HEK293 (cell line): Measurements from ENCODE around the gene PNLDC1.
A peak's percentile ranks its signal among the peaks of the same experiment; 100 is the strongest.
"Not testable (repeated sequence)": the region's sequence is repeated elsewhere in the genome, so short reads cannot be mapped to it uniquely, and the experiment has no call there.

Source experiments
- CTCF ChIA-PET: fragments of 350-600 bp; formaldehyde crosslinking; extraction: SDS; loops from one replicate; lab custom pipeline; 2021; ENCODE audit warnings: antibody characterized with exemption; lab: Yijun Ruan, JAX
- POLR2A ChIA-PET: fragments of 300-600 bp; formaldehyde crosslinking; extraction: SDS; loops from one replicate; lab custom pipeline; 2020; ENCODE audit warnings: antibody characterized with exemption, inconsistent platforms; lab: Yijun Ruan, JAX
- H3K27ac ChIP-seq: fragments of 200-500 bp; sonication (Bioruptor generic); 2 replicates; pipeline ENCODE4 v1.5.1; 2014; ENCODE audit warnings: low read depth, low read length, control low read depth, inconsistent platforms; ENCODE audit errors: extremely low read depth
- H3K36me3 ChIP-seq, 2 experiments: fragments of 200-500 bp in 1 of 2; sonication (Bioruptor generic) in 1 of 2; 1 replicate in 1 of 2; 2 replicates in 1 of 2; pipeline ENCODE4 v1.5.1; 2014 to 2017; ENCODE audit warnings: inconsistent platforms in 2 of 2, low read length in 2 of 2; ENCODE audit not compliant: control insufficient read depth in 2 of 2, insufficient read depth in 1 of 2
- H3K4me1 ChIP-seq: fragments of 200-500 bp; sonication (Bioruptor generic); 2 replicates; pipeline ENCODE4 v1.5.1; 2014; ENCODE audit warnings: mild to moderate bottlenecking, low read length, inconsistent platforms; ENCODE audit not compliant: control insufficient read depth, insufficient read depth
- H3K4me3 ChIP-seq: 2 replicates; pipeline ENCODE4 v1.5.1; 2011; ENCODE audit warnings: low read depth, mild to moderate bottlenecking, control low read depth, low read length, moderate library complexity
- H3K9me3 ChIP-seq: fragments of 200-500 bp; sonication (Bioruptor generic); 2 replicates; pipeline ENCODE4 v1.5.1; 2014; ENCODE audit warnings: low read depth, low read length, inconsistent platforms; ENCODE audit not compliant: control insufficient read depth, insufficient read depth
- GLI2 ChIP-seq: fragments of 450-650 bp; formaldehyde crosslinking; IDR thresholded peaks from 2 replicates; pipeline ENCODE4; 2017; ENCODE audit warnings: missing biosample characterization, missing genetic modification characterization, low read depth, borderline replicate concordance
- GLI4 ChIP-seq: fragments of 450-650 bp; formaldehyde crosslinking; IDR thresholded peaks from 2 replicates; pipeline ENCODE4 v1.5.1; 2016; ENCODE audit warnings: missing biosample characterization, missing genetic modification characterization
- GLIS2 ChIP-seq: fragments of 450-650 bp; formaldehyde crosslinking; IDR thresholded peaks from 2 replicates; pipeline ENCODE4 v1.5.1; 2016; ENCODE audit warnings: missing biosample characterization, missing genetic modification characterization
- KLF1 ChIP-seq: fragments of 450-650 bp; formaldehyde crosslinking; IDR thresholded peaks from 2 replicates; pipeline ENCODE4 v1.5.1; 2016; ENCODE audit warnings: missing biosample characterization, missing genetic modification characterization
- PRDM1 ChIP-seq: fragments of 450-650 bp; formaldehyde crosslinking; IDR thresholded peaks from 2 replicates; pipeline ENCODE4; 2016; ENCODE audit warnings: missing biosample characterization, missing genetic modification characterization
- SCRT2 ChIP-seq: fragments of 450-650 bp; formaldehyde crosslinking; IDR thresholded peaks from 2 replicates; pipeline ENCODE4 v1.5.1; 2016; ENCODE audit warnings: missing biosample characterization, missing genetic modification characterization
- ZBTB7A ChIP-seq: fragments of 450-650 bp; formaldehyde crosslinking; IDR thresholded peaks from 2 replicates; pipeline ENCODE4 v1.5.1; 2016; ENCODE audit warnings: low read depth, missing biosample characterization, missing genetic modification characterization
- ZFHX2 ChIP-seq: fragments of 450-650 bp; formaldehyde crosslinking; conservative IDR thresholded peaks from 2 replicates; pipeline ENCODE4 v1.5.1; 2016; ENCODE audit warnings: missing biosample characterization, missing genetic modification characterization
- ZNF10 ChIP-seq: fragments of 450-650 bp; formaldehyde crosslinking; IDR thresholded peaks from 2 replicates; pipeline ENCODE4 v1.5.1; 2017; ENCODE audit warnings: missing biosample characterization, missing genetic modification characterization
- ZNF148 ChIP-seq: fragments of 450-650 bp; formaldehyde crosslinking; IDR thresholded peaks from 2 replicates; pipeline ENCODE4 v1.5.0; 2017; ENCODE audit warnings: missing biosample characterization, missing genetic modification characterization, borderline replicate concordance
- ZNF157 ChIP-seq: fragments of 450-650 bp; formaldehyde crosslinking; IDR thresholded peaks from 2 replicates; pipeline ENCODE4 v1.5.1; 2016; ENCODE audit warnings: missing biosample characterization, missing genetic modification characterization
- ZNF174 ChIP-seq: fragments of 450-650 bp; formaldehyde crosslinking; IDR thresholded peaks from 2 replicates; pipeline ENCODE4 v1.5.0; 2017; ENCODE audit warnings: missing biosample characterization, mild to moderate bottlenecking, missing genetic modification characterization
- ZNF354C ChIP-seq: fragments of 450-650 bp; formaldehyde crosslinking; IDR thresholded peaks from 2 replicates; pipeline ENCODE4 v1.5.1; 2016; ENCODE audit warnings: missing biosample characterization, missing genetic modification characterization, low read depth, borderline replicate concordance
- ZNF404 ChIP-seq: fragments of 450-650 bp; formaldehyde crosslinking; IDR thresholded peaks from 2 replicates; pipeline ENCODE4 v1.5.1; 2017; ENCODE audit warnings: missing biosample characterization, missing genetic modification characterization
- ZNF423 ChIP-seq: fragments of 450-650 bp; formaldehyde crosslinking; IDR thresholded peaks from 2 replicates; pipeline ENCODE4 v1.5.1; 2016; ENCODE audit warnings: missing biosample characterization, missing genetic modification characterization
- ZNF501 ChIP-seq: fragments of 450-650 bp; formaldehyde crosslinking; IDR thresholded peaks from 2 replicates; pipeline ENCODE4 v1.5.1; 2016; ENCODE audit warnings: missing biosample characterization, missing genetic modification characterization
- ZNF513 ChIP-seq: fragments of 450-650 bp; IDR thresholded peaks from 2 replicates; pipeline ENCODE4 v1.5.1; 2018; ENCODE audit warnings: missing biosample characterization, missing genetic modification characterization
- ZNF549 ChIP-seq: fragments of 450-650 bp; IDR thresholded peaks from 2 replicates; pipeline ENCODE4 v1.5.1; 2018; ENCODE audit warnings: missing biosample characterization, missing genetic modification characterization, mild to moderate bottlenecking, inconsistent platforms, moderate library complexity
- ZNF768 ChIP-seq: fragments of 450-650 bp; formaldehyde crosslinking; IDR thresholded peaks from 2 replicates; pipeline ENCODE4 v1.5.1; 2018; ENCODE audit warnings: missing biosample characterization, mild to moderate bottlenecking, missing genetic modification characterization
- ZNF843 ChIP-seq: fragments of 450-650 bp; formaldehyde crosslinking; IDR thresholded peaks from 2 replicates; pipeline ENCODE4 v1.5.1; 2016; ENCODE audit warnings: missing biosample characterization, missing genetic modification characterization
- ZSCAN16 ChIP-seq: fragments of 450-650 bp; formaldehyde crosslinking; IDR thresholded peaks from 2 replicates; pipeline ENCODE4 v1.5.1; 2016; ENCODE audit warnings: missing biosample characterization, missing genetic modification characterization
- TF ChIP-seq, protein P1 (sequence below): fragments of 450-650 bp; formaldehyde crosslinking; IDR thresholded peaks from 2 replicates; pipeline ENCODE4 v1.5.1; 2016; ENCODE audit warnings: missing biosample characterization, missing genetic modification characterization
- TF ChIP-seq, protein P2 (sequence below): fragments of 450-650 bp; formaldehyde crosslinking; IDR thresholded peaks from 2 replicates; pipeline ENCODE4 v1.5.1; 2016; ENCODE audit warnings: missing biosample characterization, missing genetic modification characterization

Gene PNLDC1

DNA sequence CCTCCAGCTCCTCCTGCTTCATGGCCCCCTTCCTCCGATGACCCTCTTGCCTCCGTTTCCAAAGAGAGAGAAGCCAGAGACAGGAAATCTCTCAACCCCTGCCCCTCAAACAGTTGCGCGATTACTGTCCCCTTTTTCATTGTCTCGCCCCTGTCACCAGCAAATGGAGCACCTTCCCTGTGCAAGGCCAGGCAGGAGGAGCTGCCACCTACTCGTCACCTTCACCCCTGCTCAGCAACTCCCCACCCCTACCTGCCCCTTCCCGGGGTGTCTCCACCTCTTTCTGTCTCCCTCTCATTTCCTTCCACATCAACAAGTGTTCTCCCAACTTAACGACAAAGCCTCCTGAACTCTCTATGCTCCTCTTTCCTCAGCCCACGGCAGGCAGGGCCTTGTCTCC lies 13.7 kb downstream of the PNLDC1 start:
- CTCF ChIA-PET = no interaction called here
- Histone ChIP-seq H3K36me3 (no peaks in the 10 kb centered on the region), H3K9me3 (no peaks in the 10 kb centered on the region), H3K27ac (no peak overlapping the region), H3K4me3 (no peak overlapping the region), H3K4me1 (no peaks in the 10 kb centered on the region)
- POLR2A ChIA-PET = no interaction called here
- TF ChIP-seq GLI2 (tag by site-specific recombination) = no peak
- TF ChIP-seq SCRT2 (tag by site-specific recombination) = peak; percentile 24; the same call in 1 of the 2 replicates
- TF ChIP-seq GLIS2 (tag by site-specific recombination) = no peak
- no peak for TF ChIP-seq ZNF549 (tag by site-specific recombination)

- Histone ChIP-seq H3K4me1 (no peaks in the 10 kb centered on the region), H3K9me3 (no peaks in the 10 kb centered on the region), H3K27ac (no peak overlapping the region), H3K36me3 (no peaks in the 10 kb centered on the region), H3K4me3 (no peak overlapping the region)
- POLR2A ChIA-PET = interaction anchor here (1.7 kb wide), 1 partner anchor 25 kb away, joined by 7 read pairs; the partner anchor contains the start of genes MRPL18 and TCP1
- CTCF ChIA-PET = no interaction called here
- no peak for TF ChIP-seq ZNF354C
- no peak for TF ChIP-seq ZNF513 (tag by site-specific recombination)
- TF ChIP-seq ZNF10 (tag by site-specific recombination) = no peak
- no peak for TF ChIP-seq PRDM1
- TF ChIP-seq ZBTB7A (tag by site-specific recombination) = no peak
- TF ChIP-seq ZNF768 (tag by site-specific recombination) = no peak
- TF ChIP-seq ZFHX2 = no peak
- TF ChIP-seq, protein P1, sequence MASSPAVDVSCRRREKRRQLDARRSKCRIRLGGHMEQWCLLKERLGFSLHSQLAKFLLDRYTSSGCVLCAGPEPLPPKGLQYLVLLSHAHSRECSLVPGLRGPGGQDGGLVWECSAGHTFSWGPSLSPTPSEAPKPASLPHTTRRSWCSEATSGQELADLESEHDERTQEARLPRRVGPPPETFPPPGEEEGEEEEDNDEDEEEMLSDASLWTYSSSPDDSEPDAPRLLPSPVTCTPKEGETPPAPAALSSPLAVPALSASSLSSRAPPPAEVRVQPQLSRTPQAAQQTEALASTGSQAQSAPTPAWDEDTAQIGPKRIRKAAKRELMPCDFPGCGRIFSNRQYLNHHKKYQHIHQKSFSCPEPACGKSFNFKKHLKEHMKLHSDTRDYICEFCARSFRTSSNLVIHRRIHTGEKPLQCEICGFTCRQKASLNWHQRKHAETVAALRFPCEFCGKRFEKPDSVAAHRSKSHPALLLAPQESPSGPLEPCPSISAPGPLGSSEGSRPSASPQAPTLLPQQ (tag by site-specific recombination) = no peak
- no peak for TF ChIP-seq ZNF174 (tag by site-specific recombination)
- TF ChIP-seq ZNF501 (tag by site-specific recombination) = no peak
Observed at GRCh38 chr6:159815410-159815809, 15.3 kb downstream of the PNLDC1 start.

- H3K36me3 ChIP-seq, POLR2A ChIA-PET, H3K9me3 ChIP-seq, CTCF ChIA-PET, H3K27ac ChIP-seq, H3K4me3 ChIP-seq, H3K4me1 ChIP-seq: not testable (repeated sequence)
- TF ChIP-seq KLF1 = peak; percentile 71
Observed at GRCh38 chr6:159816775-159817174, 16.7 kb downstream of the PNLDC1 start.

DNA sequence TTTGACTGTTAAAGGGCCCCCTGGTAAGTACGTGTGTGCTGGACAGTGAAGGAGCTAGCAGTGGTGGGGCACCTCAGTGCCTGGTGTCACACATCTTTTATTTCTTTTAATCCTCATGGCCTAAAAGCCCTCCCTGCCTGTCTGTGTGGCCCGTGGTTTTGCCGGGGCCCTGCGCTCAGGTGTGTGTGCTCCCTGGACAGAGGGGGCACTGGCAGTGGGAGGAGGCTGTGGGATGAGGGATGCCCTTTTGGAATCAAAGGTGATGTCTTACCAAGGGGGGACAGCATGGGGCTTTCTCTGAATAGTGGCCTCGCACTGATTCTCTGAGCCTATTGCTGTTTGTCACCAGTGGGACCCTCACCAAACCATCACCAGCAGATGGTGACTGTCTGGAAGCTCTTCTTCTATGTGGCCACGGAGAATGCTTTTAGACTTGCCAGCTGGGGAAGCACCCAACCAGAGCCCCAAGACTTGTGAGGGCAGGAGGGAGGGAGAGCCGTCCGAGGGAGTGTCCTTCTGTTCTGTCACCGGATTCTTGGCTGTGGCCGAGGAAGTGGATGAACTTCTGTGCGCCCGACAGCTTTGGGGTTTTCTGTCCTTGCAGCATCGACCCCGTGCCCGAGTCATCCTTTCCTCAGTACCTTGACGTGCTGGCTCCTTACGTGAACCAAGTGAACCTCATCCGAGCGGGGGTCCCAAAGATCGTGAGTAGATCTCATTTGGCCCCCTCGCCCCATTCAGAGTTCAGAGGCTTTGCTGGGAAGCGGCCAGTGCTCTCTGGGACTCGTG lies 18.1 kb downstream of the PNLDC1 start:
- H3K4me3 ChIP-seq = no peak overlapping the region
- POLR2A ChIA-PET = interaction anchor here (0.6 kb wide), 1 partner anchor 680 kb away, joined by 3 read pairs; no protein-coding TSS in a partner anchor
- CTCF ChIA-PET = no interaction called here
- H3K36me3 ChIP-seq = no peaks in the 10 kb centered on the region
- H3K9me3 ChIP-seq = no peaks in the 10 kb centered on the region
- no peak overlapping the region for H3K27ac ChIP-seq
- H3K4me1 ChIP-seq = no peaks in the 10 kb centered on the region
- TF ChIP-seq ZNF423 (tag by site-specific recombination) (no peak), ZFHX2 (no peak), ZNF157 (tag by site-specific recombination) (no peak), ZNF148 (tag by site-specific recombination) (no peak), ZSCAN16 (tag by site-specific recombination) (no peak), GLI4 (tag by site-specific recombination) (no peak), ZNF843 (tag by site-specific recombination) (no peak), GLI2 (tag by site-specific recombination) (no peak), ZNF404 (tag by site-specific recombination) (no peak)
- TF ChIP-seq, protein P2, sequence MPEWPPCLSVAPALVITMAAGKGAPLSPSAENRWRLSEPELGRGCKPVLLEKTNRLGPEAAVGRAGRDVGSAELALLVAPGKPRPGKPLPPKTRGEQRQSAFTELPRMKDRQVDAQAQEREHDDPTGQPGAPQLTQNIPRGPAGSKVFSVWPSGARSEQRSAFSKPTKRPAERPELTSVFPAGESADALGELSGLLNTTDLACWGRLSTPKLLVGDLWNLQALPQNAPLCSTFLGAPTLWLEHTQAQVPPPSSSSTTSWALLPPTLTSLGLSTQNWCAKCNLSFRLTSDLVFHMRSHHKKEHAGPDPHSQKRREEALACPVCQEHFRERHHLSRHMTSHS (tag by site-specific recombination) = no peak
